K562 (cell line): ENCODE results near the gene IMMP2L. TPM values are rescaled to one million over a fixed set of nuclear protein-coding genes. Genes with fewer than 3 reads are reported as not detected.

Experiments used
- ATF3 ChIP-seq, 2 experiments: fragments of 450-650 bp in 1 of 2; sonication (generic) in 1 of 2; formaldehyde crosslinking in 1 of 2; IDR thresholded peaks in 1 of 2; conservative IDR thresholded peaks in 1 of 2; 2 replicates each; pipeline versions ENCODE4 v1.6.1 to v1.8.1; 2016 to 2023; ENCODE audit warnings: mild to moderate bottlenecking in 2 of 2, moderate library complexity in 2 of 2, inconsistent platforms in 1 of 2, missing genetic modification reagents in 1 of 2
- BRD9 ChIP-seq: fragments of 450-650 bp; IDR thresholded peaks from 2 replicates; pipeline ENCODE4 v1.6.1; 2018; ENCODE audit warnings: low read depth; ENCODE audit not compliant: partially characterized antibody
- CBX8 ChIP-seq: fragments of 200-600 bp; sonication (generic); IDR thresholded peaks from 2 replicates; pipeline ENCODE4 v1.6.1; 2012; ENCODE audit warnings: borderline replicate concordance, mixed run types, low read depth, mild to moderate bottlenecking, moderate library complexity, mixed read lengths, low read length, control low read depth, inconsistent platforms; ENCODE audit not compliant: poor library complexity, severe bottlenecking; ENCODE audit errors: extremely low read depth
- CEBPG ChIP-seq, 3 experiments: fragments of 200-800 bp in 1 of 3; sonication (Bioruptor generic) in 1 of 3; sonication (generic) in 1 of 3; formaldehyde crosslinking in 1 of 3; IDR thresholded peaks in 2 of 3; conservative IDR thresholded peaks in 1 of 3; 2 replicates each; pipeline versions ENCODE4 v1.6.1 to v1.8.0; 2016 to 2022; ENCODE audit warnings: missing compliant biosample characterization in 2 of 3, missing genetic modification characterization in 2 of 3, mild to moderate bottlenecking in 1 of 3, missing genetic modification reagents in 1 of 3
- ELF4 ChIP-seq: fragments of 450-650 bp; formaldehyde crosslinking; IDR thresholded peaks from 2 replicates; pipeline ENCODE4 v1.4.0; 2022; ENCODE audit warnings: missing genetic modification characterization
- EP300 ChIP-seq: IDR thresholded peaks from 2 replicates; pipeline ENCODE4 v1.6.1; 2012; ENCODE audit warnings: low read length, improper control_type of control experiment
- FOXA1 ChIP-seq: fragments of 450-650 bp; IDR thresholded peaks from 2 replicates; pipeline ENCODE4 v1.6.1; 2016; ENCODE audit warnings: mild to moderate bottlenecking, borderline replicate concordance
- HDAC2 ChIP-seq: fragments of 450-650 bp; IDR thresholded peaks from 2 replicates; pipeline ENCODE4 v1.6.1; 2016; ENCODE audit warnings: mild to moderate bottlenecking
- HDAC6 ChIP-seq: IDR thresholded peaks from 2 replicates; pipeline ENCODE4 v1.6.1; 2012; ENCODE audit warnings: low read depth, mild to moderate bottlenecking, control low read depth, inconsistent platforms, low read length, moderate library complexity
- KLF1 ChIP-seq: fragments of 450-650 bp; IDR thresholded peaks from 2 replicates; pipeline ENCODE4 v1.6.1; 2016; ENCODE audit warnings: missing genetic modification characterization, missing compliant biosample characterization
- LEF1 ChIP-seq: fragments of 450-650 bp; IDR thresholded peaks from 2 replicates; pipeline ENCODE4 v1.6.1; 2016; ENCODE audit warnings: mild to moderate bottlenecking
- MYC ChIP-seq, 2 experiments: fragments of 250-450 bp in 1 of 2; sonication (Bioruptor Pico) in 1 of 2; IDR thresholded peaks; 2 replicates each; pipeline versions ENCODE4 v1.5.1 to v1.6.1; 2012 to 2021; ENCODE audit warnings: low read depth in 2 of 2, borderline replicate concordance in 1 of 2, improper control_type of control experiment in 1 of 2, low read length in 1 of 2, mild to moderate bottlenecking in 1 of 2, moderate library complexity in 1 of 2
- NBN ChIP-seq: fragments of 450-650 bp; IDR thresholded peaks from 2 replicates; pipeline ENCODE4 v1.6.1; 2016; ENCODE audit warnings: low read depth, mild to moderate bottlenecking
- POLR2AphosphoS5 ChIP-seq: IDR thresholded peaks from 2 replicates; pipeline ENCODE4 v1.6.1; 2011; ENCODE audit warnings: mild to moderate bottlenecking, low read depth, low read length, moderate library complexity; ENCODE audit not compliant: control insufficient read depth, insufficient read depth
- RCOR1 ChIP-seq, 2 experiments: IDR thresholded peaks; 2 replicates each; pipeline ENCODE4 v1.6.1; 2012; ENCODE audit warnings: low read depth in 2 of 2, low read length in 2 of 2, borderline replicate concordance in 1 of 2, improper control_type of control experiment in 1 of 2
- SMAD4 ChIP-seq: fragments of 250-450 bp; sonication (Bioruptor Pico); conservative IDR thresholded peaks from 2 replicates; pipeline ENCODE4 v1.8.0; 2021; ENCODE audit warnings: inconsistent platforms, mild to moderate bottlenecking, moderate library complexity
- SMARCA4 ChIP-seq: fragments of 450-650 bp; IDR thresholded peaks from 2 replicates; pipeline ENCODE4 v1.6.1; 2016
- TCFL5 ChIP-seq: fragments of 250-450 bp; sonication (Bioruptor Pico); conservative IDR thresholded peaks from 2 replicates; pipeline ENCODE4 v1.6.1; 2021; ENCODE audit warnings: mild to moderate bottlenecking, moderate library complexity, matching md5 sums
- TEAD1 ChIP-seq, 2 experiments: fragments of 450-650 bp in 1 of 2; sonication (generic) in 1 of 2; formaldehyde crosslinking; IDR thresholded peaks; 2 replicates each; pipeline versions ENCODE4 v1.4.0 to v1.8.0; 2020 to 2022; ENCODE audit warnings: mild to moderate bottlenecking in 2 of 2, missing genetic modification reagents in 1 of 2
- TEAD4 ChIP-seq, 2 experiments: sonication (generic) in 1 of 2; formaldehyde crosslinking in 1 of 2; IDR thresholded peaks; 2 replicates each; pipeline versions ENCODE4 v1.6.1 to v1.8.0; 2012 to 2022; ENCODE audit warnings: borderline replicate concordance in 1 of 2, inconsistent platforms in 1 of 2, low read length in 1 of 2, mild to moderate bottlenecking in 1 of 2, missing genetic modification reagents in 1 of 2
- TRIM24 ChIP-seq, 2 experiments: fragments of 450-650 bp; IDR thresholded peaks; 2 replicates each; pipeline ENCODE4 v1.6.1; 2016
- TRIM28 ChIP-seq: fragments of 450-650 bp; IDR thresholded peaks from 2 replicates; pipeline ENCODE4 v1.6.1; 2017
- TSC22D4 ChIP-seq: fragments of 450-650 bp; IDR thresholded peaks from 2 replicates; pipeline ENCODE4 v1.6.1; 2016; ENCODE audit warnings: missing genetic modification characterization, missing biosample characterization, control low read depth
- ZKSCAN8 ChIP-seq: fragments of 200-800 bp; sonication (Bioruptor generic); IDR thresholded peaks from 2 replicates; pipeline ENCODE4 v1.6.1; 2016; ENCODE audit warnings: missing genetic modification characterization, missing compliant biosample characterization
- ZNF780A ChIP-seq: fragments of 250-450 bp; sonication (Bioruptor Pico); IDR thresholded peaks from 2 replicates; pipeline ENCODE4 v1.5.0; 2021; ENCODE audit warnings: mild to moderate bottlenecking
- polyA plus RNA-seq, 8 experiments: library from polyadenylated mRNA; depleted of rRNA in 4 of 8; stranded (reverse) in 5 of 8; unstranded in 3 of 8; fragments of >200 nt; fragmentation: Nextera tagmentation in 2 of 8; fragmentation: Illumina TruSeq in 1 of 8; extraction: Ambion mirVana in 2 of 8; extraction: Trizol in 1 of 8; gene quantifications; 2 replicates each; pipeline versions ENCODE4 v1.2.1 to v1.2.3, GENCODE V29; 2011 to 2014; ENCODE audit warnings: inconsistent platforms in 1 of 8, missing spikeins in 1 of 8
- total RNA-seq, 7 experiments: library from RNA; depleted of rRNA in 6 of 7; stranded (reverse); fragments of >200 nt in 6 of 7; fragmentation: Illumina TruSeq in 2 of 7; extraction: Trizol in 2 of 7; gene quantifications; 2 replicates each; pipeline versions ENCODE4 v1.2.1 to v1.2.3, GENCODE V29; 2011 to 2021; ENCODE audit warnings: low replicate concordance in 1 of 7

The IMMP2L gene
- total and polyA plus RNA-seq, 9 of the 15 experiments (the other 6 are each of a cell fraction or from before 2014, with no cell fraction given): 29.7 to 116 (median 53.0) TPM

GRCh38 chr7:111438369-111439289 is 123.7 kb downstream of the IMMP2L start (continued):
- TF ChIP-seq BRD9 (peak; percentile 46), CBX8 (no peak), ZNF780A (CRISPR knock-in tag) (no peak), ELF4 (CRISPR knock-in tag) (0 out of 2 replicates have a peak, but pooled peaks have one; percentile 31), TEAD1 (CRISPR knock-in tag; IDR thresholded peaks at IDR 0.05) (peak; percentile 53 to 87), HDAC2 (peak; percentile 98), TEAD4 (IDR thresholded peaks at IDR 0.05; ENCODE audit: low read length) (peak; percentile 99), TEAD4 (CRISPR knock-in tag; IDR thresholded peaks at IDR 0.05; ENCODE audit: borderline replicate concordance) (no peak), SMARCA4 (peak; percentile 100), LEF1 (peak; percentile 98), NBN (peak; percentile 75), ZKSCAN8 (CRISPR knock-in tag) (peak; percentile 81; the same call in 1 of the 2 replicates), KLF1 (tag) (no peak), CEBPG (CRISPR knock-in tag; IDR thresholded peaks at IDR 0.05) (no peak; the same call in 1 of the 2 replicates), CEBPG (tag; conservative IDR thresholded peaks at IDR 0.05 in 1 of 2, IDR thresholded peaks at IDR 0.05 in 1 of 2) (peak in 1 of 2 experiments; percentile 5; a peak in 1 of 4 replicates), TSC22D4 (tag) (no peak), MYC (IDR thresholded peaks at IDR 0.05; ENCODE audit: low read depth, low read length) (peak; percentile 47; the same call in 1 of the 2 replicates), MYC (CRISPR knock-in tag; IDR thresholded peaks at IDR 0.05; ENCODE audit: borderline replicate concordance, low read depth) (no peak), RCOR1 (IDR thresholded peaks at IDR 0.05; ENCODE audit: borderline replicate concordance in 1 of 2, low read depth in 2 of 2, low read length in 2 of 2) (peak; percentile 95 to 99), FOXA1 (no peak; the same call in 1 of the 2 replicates), TCFL5 (no peak), ATF3 (IDR thresholded peaks at IDR 0.05) (peak; percentile 94), ATF3 (CRISPR knock-in tag; conservative IDR thresholded peaks at IDR 0.05) (peak; percentile 56; the same call in 1 of the 2 replicates), SMAD4 (peak; percentile 58), POLR2AphosphoS5 (peak; percentile 94), EP300 (peak; percentile 99), TRIM28 (0 out of 2 replicates have a peak, but pooled peaks have one; percentile 11), TRIM24 (IDR thresholded peaks at IDR 0.05) (peak; percentile 95 to 97), HDAC6 (no peak)
